ENCODE data around the gene XRRA1.
"Not testable (repeated sequence)": the region's sequence is repeated elsewhere in the genome, so short reads cannot be mapped to it uniquely, and the experiment has no call there.

XRRA1 gene, protein sequence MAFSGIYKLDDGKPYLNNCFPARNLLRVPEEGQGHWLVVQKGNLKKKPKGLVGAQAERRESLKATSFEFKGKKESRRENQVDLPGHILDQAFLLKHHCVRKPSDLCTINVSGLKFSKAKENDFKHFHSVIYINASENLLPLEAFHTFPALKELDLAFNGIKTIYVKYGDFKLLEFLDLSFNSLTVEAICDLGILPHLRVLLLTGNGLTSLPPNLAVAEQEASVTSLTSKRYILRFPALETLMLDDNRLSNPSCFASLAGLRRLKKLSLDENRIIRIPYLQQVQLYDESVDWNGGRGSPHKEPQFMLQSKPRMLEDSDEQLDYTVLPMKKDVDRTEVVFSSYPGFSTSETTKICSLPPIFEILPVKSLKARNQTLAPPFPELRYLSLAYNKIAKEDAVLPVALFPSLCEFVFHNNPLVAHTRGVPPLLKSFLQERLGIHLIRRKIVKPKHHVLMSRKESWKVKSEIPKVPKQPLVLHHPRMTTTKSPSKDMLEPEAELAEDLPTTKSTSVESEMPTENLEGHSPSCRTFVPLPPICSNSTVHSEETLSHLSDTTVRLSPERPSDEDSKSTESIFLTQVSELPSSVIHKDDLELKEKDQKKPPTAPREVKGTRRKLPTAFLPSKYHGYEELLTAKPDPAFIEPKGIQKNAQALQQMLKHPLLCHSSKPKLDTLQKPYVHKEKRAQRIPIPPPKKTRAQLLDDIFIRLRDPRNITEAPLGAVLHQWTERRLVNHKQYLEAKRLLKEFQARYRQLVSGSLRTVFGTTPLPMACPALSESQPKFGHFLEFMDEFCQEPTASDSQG

DNA sequence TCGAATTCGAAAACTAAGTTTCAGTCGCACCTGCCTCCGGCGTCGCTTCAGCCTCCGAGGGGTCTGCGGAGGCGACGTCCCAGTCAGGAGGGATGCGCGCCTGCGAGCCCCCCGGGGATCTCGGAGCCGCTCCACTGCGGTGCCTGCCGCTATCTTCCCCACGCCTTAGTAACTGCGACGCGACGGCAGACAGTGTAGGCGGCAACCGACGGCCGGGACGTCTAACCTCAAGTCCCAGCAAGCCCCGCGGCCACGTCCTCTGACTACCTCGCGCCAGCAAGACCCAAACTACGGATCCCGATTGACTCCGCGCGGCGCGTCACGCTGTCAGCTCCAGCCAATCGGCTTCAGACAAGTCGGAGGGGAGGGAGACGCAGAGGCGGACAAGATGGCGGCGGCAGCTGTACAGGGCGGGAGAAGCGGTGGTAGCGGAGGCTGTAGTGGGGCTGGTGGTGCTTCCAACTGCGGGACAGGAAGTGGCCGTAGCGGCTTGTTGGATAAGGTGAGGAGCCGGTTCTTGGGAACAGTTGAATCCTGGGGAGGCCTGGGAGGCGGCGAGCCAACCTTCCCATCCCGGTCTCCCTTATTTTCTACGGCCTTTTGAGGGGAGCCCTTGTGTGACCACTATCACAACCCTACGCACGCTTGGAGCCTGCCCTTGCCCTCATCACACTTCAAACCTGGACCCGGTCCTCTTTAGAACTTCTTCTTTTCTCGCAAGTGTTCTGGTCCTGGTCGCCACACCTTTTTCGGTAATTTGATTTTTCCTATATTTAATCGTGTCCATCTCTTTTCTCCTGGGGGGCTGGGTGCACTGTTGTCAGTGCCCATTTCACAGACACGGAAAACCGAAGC is at the start of gene XRRA1, which contains the start of gene SPCS2:
Gene XRRA1 (minus strand): TSS at position 194 of the 855 bp plus-strand sequence. CDS start 8,213 bp downstream, outside the sequence.
Gene SPCS2 (plus strand): TSS at position 369 of the 855 bp plus-strand sequence. CDS start 20 bp downstream, at position 389.
- DNase-seq: peak; percentile 99

DNA sequence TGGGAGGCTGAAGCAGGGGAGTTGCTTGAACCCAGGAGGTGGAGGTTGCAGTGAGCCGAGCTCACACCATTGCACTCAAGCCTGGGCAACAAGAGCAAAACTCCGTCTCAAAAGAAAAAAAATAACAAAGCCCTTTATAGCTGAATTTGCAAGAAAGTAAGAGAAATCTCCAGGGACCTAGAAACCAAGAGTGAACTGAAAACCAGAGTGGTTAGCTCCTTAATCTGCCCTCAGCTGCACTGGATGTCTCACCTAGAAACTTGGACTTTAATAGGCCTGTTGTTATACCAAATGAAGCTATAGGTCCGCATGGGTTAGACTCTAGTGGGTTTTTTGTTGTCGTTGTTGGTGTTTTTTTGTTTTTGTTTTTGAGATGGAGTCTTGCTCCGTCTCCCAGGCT is 44.0 kb upstream of the XRRA1 start:
- no peak for DNase-seq

DNA sequence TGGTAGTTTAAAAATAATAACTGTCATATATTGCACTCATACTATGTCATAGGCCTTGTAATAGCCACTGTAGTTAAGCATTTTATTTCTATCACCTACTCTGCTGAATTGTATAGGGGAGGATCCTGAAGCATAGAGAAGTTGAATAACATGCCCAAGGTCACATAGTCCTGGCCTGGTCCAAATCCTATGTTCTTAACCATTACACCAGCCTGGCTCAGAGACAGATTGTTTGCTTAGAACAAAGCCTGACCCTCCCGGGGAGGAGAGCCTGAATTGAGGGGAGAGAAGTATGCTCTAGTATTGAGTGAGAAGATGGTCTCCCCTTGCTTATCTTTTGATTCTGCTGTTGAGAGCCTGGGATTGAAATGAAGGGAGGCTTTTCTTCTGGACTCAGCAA is 42.0 kb upstream of the XRRA1 start:
- DNase-seq: no peak

DNA sequence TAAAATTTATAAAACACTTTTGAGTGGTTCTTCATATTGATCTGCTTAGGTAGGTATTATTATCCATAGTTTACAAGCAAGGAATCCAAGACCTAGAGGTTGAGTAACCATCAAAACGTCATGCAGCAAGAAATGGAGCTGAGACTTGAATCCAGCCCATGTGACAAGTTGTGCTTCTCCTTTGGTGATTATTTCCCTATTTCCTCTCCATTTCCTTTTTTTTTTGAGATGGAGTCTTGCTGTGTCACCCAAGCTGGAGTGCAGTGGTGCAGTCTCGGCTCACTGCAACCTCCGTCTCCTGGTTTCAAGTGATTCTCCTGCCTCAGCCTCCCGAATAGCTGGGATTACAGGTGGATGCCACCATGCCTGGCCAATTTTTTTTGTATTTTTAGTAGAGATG is 41.3 kb upstream of the XRRA1 start:
- not testable (repeated sequence) for DNase-seq

DNA sequence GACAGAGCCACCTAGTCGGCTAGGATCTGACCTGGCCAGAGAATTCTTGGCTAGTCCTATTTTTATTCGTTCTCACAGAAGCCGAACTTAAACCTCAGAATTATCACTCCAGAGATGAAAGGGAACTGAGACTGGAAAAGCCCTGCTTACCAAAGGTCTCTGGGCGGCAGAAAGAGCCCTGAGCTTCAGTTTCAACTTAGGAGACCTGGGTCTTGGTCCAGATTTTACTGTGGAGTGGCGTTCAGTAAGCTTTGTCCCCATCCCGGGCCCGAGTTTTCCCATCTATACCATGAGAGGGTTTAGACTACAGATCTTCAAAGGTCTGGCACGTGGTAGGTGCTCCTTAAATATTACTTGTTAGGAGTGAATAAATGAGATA is 40.4 kb upstream of the XRRA1 start:
- peak; percentile 43 for DNase-seq

DNA sequence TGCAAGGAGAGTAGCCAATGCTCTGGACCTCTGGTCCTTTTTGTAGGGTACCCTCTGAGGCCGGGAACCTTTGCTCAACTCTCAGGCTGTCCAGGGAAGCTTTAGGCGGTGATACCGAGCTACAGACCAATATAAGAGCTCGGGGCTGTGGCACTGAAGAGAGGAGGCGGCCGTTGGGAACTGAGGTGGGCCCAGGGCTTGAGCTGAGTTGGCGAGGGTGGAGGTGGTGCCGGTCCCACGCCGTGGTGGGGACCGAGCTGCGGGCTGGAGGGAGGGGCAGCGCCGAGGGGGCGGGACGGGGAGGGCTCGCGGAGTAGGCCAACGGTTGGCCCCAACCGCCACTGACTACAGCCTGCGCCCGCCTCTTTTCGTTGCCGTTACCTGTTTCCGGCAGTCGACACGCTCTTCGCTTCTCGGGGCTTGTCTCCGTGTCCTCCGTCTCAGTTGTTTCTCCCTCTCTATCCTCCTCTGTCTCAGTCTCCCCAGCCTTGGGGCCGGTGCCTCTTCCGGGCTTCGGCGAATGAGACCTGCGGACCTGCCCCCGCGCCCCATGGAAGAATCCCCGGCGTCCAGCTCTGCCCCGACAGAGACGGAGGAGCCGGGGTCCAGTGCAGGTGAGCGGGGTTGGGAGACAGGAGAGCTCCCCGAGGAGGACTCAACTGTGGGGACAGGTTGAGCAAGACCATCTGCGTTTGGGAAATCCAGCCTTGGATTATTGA is 39.8 kb upstream of the XRRA1 start, which contains the start of gene NEU3:
Gene NEU3 (plus strand): TSS at position 393 of the 719 bp plus-strand sequence. CDS start 128 bp downstream, at position 521.
- peak; percentile 84 for DNase-seq

DNA sequence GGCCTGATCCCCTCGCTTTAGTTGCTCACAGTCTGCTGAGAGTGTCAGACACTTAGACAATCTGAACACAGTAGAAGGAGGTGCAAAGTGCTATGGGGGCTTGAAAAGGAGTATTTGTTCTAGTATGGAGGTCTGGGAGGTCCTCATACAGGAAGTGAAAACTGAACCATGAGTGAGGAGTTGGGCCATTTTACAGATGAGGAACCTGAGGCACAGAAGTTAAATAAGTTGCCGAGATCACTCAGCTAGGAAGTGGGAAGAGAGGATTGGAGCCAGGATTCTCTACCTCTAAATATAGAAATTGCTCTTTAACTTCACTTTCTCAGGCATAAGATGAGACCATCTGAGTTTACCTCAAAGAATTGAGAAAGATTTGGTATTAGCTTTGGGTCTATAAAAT is 35.8 kb upstream of the XRRA1 start:
- DNase-seq: no peak

DNA sequence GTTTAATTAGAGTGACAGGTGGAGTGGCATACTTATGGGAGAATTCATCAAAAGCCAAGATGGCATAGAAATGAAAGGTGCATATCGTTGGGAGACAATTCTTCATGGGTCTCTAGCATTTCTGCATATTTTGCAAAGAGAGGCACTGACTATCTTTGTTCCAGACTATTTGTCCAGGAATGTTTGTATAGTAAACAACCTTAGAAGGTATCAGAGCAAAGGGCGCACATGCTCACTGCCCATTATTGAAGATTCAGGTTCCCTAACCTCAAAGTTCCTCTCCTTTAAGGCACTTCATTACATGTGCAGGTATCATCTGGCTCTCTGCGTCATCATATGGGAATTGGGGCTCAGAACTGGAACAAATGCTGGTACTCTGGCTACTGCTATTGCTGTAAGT is 35.2 kb upstream of the XRRA1 start:
- DNase-seq: no peak

DNA sequence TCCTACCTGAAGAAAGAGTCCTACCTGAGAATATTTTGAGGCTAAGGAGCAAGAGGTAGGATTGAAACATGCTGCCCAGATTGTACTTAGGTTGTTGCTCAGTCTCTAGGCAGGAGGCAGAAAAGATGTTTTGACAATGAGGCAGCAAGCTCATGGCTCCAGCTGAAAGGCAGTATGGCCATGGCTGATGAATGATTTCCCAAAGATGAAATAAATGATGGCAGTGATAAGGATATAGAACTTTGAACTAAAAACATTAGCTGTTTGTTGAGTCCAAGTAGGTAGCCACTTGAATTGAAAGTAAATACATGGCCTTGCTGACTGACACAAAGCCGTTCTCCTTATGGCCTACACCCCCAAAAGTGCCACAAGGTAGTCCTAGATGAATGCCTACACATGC is 33.0 kb upstream of the XRRA1 start:
- no peak for DNase-seq

DNA sequence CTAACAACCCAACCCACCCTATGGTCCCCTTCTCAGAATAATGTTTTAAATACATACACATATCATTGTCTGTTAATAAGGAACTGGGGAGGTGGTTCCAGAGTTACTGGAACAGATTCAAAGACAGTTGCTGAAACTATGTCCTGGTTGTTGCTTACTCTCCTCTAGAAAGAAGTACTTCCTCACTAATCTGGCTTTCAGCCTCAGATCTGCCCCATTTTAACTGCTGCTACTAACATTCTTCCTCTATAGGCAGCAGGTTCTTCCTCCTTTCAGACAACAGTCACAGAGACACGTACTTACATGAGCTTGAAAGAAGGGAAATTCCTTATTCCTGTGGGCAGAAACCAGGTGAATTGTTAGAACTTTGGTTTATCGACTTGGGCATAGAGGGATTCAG is 31.7 kb upstream of the XRRA1 start:
- no peak for DNase-seq

DNA sequence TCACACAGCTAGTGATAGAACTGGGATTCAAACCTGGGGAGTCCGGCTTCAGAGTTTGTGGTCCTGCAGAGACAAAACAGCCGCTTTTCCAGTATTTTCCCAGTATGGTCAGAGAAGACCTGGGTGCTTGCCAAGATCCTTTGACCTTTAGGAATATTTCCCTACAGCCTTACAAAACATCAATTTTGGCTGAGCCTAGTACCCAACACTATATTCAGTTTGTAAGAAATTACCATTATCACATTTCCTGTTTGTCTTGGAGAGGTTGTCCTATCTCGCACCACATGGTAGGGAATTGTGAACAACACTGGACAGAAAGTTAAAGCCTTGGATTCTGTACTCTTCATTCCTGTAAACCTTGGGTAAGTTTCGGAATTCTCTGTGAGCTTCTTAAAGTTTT is 29.1 kb upstream of the XRRA1 start:
- no peak for DNase-seq

DNA sequence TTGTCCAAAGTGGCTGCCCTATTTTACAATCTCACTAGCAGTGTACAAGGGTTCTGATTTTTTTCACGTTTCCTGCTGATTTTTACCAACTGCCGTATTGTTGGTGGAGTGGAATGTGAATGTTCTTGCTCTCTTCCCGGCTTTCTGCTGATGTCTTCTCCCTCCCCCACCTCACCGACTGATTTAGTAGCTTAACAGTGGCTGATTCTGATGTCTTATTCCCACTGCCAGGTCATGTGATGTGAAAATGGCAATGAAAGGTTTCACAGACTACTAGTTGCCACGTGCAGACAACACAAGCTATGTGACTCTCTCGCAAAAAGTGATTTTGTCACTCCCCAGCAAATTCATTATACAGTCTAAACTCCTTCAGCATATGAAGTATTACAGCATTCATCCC is 22.5 kb upstream of the XRRA1 start:
- no peak for DNase-seq

DNA sequence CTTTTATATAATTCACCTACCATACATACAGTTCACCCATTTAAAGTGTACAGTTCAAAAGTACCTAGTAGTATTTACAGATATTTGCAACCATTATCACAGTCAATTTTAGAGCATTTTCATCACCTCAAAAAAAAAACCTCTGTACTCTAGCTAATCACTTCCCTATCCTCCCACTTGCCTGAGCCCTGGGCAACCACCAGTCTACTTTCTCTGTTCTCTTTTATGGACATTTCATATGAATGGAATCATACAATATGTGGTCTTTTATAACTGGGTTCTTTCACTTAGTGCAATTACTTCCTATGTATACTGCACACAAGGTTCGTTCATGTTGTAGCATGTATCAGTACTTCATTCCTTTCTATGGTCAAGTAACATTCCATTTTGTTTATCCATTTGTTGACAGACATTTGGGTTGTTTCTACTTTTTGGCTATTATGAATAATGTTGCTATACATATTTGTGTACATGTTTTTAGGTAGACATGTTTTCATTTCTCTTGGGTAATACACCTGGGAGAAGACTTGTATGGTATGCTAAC is 22.0 kb upstream of the XRRA1 start:
- DNase-seq: no peak

DNA sequence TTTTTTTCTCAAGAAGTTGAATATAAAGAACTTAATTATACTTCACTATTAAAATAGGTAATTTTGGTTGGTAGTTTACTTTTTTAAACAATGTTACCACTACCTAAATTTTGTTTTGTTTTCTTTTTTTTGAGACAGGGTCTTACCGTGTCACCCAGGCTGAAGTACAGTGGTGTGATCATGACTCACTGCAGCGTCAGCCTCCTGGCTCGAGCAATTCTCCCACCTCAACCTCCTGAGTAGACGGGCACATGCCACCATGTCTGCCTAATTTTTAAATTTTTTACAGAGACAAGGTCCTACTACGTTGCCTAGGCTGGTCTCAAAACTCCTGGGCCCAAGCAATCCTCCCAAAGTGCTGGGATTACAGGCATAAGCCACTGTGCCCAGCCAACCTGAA is 17.8 kb upstream of the XRRA1 start:
- no peak for DNase-seq

DNA sequence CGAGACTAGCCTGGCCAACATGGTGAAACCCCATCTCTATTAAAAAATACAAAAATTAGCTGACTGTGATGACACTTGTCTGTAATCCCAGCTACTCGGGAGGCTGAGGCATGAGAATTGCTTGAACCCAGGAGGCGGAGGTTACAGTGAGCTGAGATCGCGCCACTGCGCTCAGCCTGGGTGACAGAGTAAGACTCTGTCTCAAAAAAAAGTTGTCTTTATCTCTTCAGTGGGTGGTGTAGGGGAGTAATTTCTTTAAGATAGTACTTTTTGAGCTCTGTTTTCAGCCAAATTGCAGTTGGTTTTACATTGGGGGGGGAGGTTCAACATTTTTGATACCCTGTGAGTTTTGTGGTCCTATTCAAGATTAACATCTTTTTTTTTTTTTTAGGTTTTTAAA is 11.2 kb upstream of the XRRA1 start:
- DNase-seq: not testable (repeated sequence)

DNA sequence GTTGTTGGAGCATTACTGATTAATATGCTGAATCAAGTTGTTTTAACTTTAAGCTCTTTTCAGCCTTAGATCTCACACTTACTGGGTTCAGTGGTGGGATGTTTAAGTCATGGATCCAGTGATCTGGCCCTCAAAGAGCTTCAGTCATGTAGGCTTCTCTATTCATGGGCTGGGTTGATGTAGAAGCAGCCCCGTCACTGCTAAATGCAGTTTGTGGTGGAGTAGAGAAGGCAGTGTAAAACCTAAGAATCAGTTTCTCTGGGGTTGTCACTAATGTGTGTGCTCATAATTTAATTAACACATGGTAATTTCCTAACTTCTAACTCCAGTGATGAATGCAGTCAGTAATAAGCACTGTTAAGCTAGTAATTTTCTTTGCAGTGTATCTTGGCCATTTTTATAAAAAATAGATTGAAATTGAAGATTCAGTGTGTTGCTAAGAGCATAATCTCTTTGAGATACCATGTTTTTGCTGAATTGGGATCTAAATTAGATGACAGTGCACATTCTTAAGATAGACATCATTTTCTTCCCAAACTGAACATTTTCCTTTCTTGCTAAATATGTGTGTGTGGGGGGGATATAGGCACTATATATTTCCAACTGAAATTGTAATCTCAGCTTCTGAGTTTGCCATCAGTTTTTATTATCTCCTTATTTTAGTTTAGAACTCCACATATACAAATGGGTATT is 9.2 kb upstream of the XRRA1 start:
- DNase-seq: no peak

DNA sequence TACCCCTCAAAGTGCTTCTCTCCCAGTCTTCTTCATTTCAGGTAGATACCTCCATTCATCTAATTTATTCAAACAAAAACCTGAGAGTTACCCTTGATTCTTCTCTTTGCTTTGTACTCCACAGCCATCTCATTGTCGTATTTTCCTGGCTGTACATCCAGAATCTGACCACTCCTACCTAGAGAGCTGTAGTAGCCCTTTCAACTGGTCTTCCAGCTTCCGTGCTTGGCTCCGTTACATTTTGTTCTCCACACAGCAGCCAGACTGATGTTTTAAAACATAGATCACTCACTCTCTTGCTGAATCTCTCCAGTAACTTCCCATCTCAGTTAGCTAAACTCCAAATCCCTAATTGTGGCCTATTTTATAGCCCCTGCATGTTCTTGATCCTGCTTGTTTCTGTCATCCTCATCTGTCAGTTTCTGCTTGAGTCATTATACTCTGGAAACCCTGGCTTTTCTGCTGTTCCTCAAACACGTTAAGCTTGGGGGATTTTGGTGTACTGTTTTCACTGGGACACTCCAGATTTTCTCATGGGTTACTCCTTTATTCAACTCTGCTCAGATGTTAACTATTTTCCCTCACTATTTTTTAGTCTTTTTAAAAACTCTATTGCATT is 7.6 kb upstream of the XRRA1 start:
- DNase-seq: no peak

DNA sequence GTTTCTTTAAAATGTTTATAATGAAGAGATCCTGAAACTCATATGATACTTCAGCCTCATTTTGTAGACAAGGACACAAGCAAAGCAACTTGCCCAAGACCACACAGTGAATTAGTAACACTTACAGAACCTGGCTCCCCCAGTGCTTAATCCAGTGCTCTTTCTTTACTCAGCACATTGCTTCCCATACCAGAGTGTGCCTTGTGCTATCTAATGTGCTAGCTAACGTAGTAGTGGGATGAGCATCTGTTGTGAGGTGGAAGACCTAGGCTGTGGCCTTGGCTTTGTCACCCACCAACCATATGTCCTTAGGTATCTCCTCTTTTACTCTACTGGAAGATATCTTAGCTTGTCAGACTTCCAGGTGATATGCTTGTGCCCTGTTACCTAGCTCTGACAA is 5.3 kb upstream of the XRRA1 start:
- DNase-seq: no peak

DNA sequence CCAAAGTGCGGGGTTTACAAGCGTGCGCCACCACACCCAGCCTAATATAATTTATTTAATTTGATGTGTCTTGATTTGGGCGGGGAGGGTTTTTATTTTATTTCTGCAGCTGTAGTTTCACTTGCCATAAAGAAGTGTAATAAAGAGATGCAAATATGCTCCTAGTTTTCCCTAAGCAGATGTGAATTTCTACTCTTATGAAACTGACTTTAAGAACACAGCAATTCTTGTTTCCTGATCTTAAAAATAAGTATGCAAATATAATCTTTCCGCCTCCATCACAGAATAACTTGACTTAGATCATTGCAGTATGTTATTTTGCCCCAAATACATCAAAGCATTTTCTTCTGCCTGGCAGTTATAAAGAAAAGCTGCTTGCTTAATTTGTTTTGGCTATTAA is 4.6 kb upstream of the XRRA1 start:
- DNase-seq: no peak

DNA sequence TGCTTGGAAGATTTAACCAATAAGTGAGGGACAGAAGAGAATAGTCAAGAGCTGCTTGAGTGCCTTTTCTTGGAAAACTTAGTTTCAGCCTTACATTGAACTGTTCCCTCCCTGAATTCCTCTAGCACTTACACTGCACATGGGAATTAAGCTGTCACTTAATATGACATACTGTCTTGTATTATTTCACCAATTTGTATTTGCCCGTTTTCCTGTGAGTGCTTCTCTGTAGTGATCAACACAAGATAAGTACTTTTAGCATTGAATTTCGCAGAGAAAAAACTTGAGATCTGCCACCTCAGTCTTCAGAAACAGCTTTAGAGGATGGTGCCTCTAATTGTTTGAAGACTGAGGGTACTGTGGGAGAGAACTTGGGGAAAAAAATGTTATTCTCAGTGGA is 3.9 kb upstream of the XRRA1 start:
- DNase-seq: no peak

DNA sequence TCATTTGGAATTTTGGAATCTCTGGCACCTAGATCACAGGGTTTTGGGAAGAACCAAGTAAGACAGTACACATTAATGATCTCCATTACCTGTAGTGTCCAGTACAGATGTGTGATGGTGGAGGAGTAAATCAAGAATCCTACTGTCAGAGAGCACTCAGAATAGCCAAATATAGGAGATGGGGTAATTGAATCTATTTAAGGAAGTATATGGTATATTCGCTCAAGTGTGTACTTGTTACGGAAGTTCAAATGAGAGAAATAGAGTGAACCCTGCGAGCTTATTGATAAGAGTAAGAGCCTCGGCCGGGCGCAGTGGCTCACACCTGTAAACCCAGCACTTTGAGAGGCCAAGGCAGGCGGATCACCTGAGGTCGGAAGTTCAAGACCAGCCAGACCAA is 2.3 kb upstream of the XRRA1 start:
- no peak for DNase-seq

Data from eye (tissue), 1 donor.